K562 (cell line): ENCODE data around the gene TBL1X. TPM values are rescaled to one million over a fixed set of nuclear protein-coding genes. Genes with fewer than 3 reads are reported as not detected.

Experiments used
- ATAC-seq: fragments of 200-7000 bp; cut with Tn5 transposase; 3 replicates; pipeline ENCODE4 v1.9.1; 2020; ENCODE audit warnings: moderate library complexity
- BruUV-seq: library from RNA; stranded (reverse); fragments of 400-500 nt; replicated peaks from 2 replicates; lab custom pipeline; 2021; lab: Mats Ljungman, UMichigan
- CTCF ChIA-PET: fragments of 300-600 bp; formaldehyde crosslinking; extraction: SDS; loops from one replicate; lab custom pipeline; 2021; ENCODE audit warnings: low intra/inter-chr PET ratio; lab: Yijun Ruan, JAX
- POLR2A ChIA-PET: fragments of 300-600, 350-650 bp; sonication (Branson Sonifier 250); formaldehyde crosslinking; extraction: SDS; loops from one replicate; lab custom pipeline; 2021; ENCODE audit warnings: antibody characterized with exemption, inconsistent platforms; lab: Yijun Ruan, JAX
- DNase-seq, 4 experiments: peaks; one replicate each; pipeline versions ENCODE4 v3.0.0 to v3.0.0-alpha.2; 2011 to 2018; ENCODE audit warnings: low spot score in 3 of 4, mixed read lengths in 3 of 4; ENCODE audit errors: extremely low read depth in 1 of 4
- FAIRE-seq: peaks from 2 replicates; lab custom pipeline; 2011; peaks lifted over from hg19 to GRCh38; lab: Jason Lieb, UNC
- H2AFZ ChIP-seq: 2 replicates; pipeline ENCODE4 v1.6.0; 2011; ENCODE audit warnings: low read depth, low read length, control low read depth, inconsistent platforms
- H3K27ac ChIP-seq: fragments of 200-600 bp; 3 replicates; pipeline ENCODE4 v1.8.0; 2011; ENCODE audit warnings: low read depth, mild to moderate bottlenecking, control low read depth, inconsistent platforms, low read length, moderate library complexity, mixed read lengths; ENCODE audit errors: extremely low read depth
- H3K27me3 ChIP-seq, 2 experiments: fragments of 300-600 bp in 1 of 2; 2 replicates in 1 of 2; 3 replicates in 1 of 2; pipeline versions ENCODE4 v1.6.0 to v1.8.0; 2011; ENCODE audit warnings: inconsistent platforms in 2 of 2, low read length in 2 of 2, mild to moderate bottlenecking in 1 of 2, mixed read lengths in 1 of 2, moderate library complexity in 1 of 2; ENCODE audit not compliant: control insufficient read depth in 2 of 2, insufficient read depth in 2 of 2
- H3K36me3 ChIP-seq: fragments of 300-600 bp; 3 replicates; pipeline ENCODE4 v1.8.0; 2011; ENCODE audit warnings: mild to moderate bottlenecking, low read length, inconsistent platforms; ENCODE audit not compliant: control insufficient read depth, insufficient read depth
- H3K4me1 ChIP-seq, 2 experiments: fragments of 200-600 bp in 1 of 2; replicated peaks in 1 of 2; 2 replicates in 1 of 2; 3 replicates in 1 of 2; pipeline versions ENCODE4 v1.5.1 to v1.8.0; 2011; ENCODE audit warnings: inconsistent platforms in 2 of 2, low read length in 2 of 2, mild to moderate bottlenecking in 1 of 2, mixed read lengths in 1 of 2, moderate library complexity in 1 of 2; ENCODE audit not compliant: control insufficient read depth in 2 of 2, insufficient read depth in 2 of 2
- H3K4me2 ChIP-seq: 2 replicates; pipeline ENCODE4 v1.6.1; 2011; ENCODE audit warnings: low read length, control low read depth, inconsistent platforms, mixed read lengths; ENCODE audit not compliant: insufficient read depth
- H3K4me3 ChIP-seq: fragments of 200-600 bp; sonication (generic), shearing (Covaris generic); 2 replicates; pipeline ENCODE4 v1.5.1; 2016; ENCODE audit warnings: control low read depth, inconsistent platforms
- H3K79me2 ChIP-seq: fragments of 200-600 bp; 3 replicates; pipeline ENCODE4 v1.8.0; 2011; ENCODE audit warnings: low read length, inconsistent platforms; ENCODE audit not compliant: control insufficient read depth, insufficient read depth
- H3K9ac ChIP-seq, 2 experiments: 2 replicates each; pipeline versions ENCODE4 v1.6.0 to v1.6.1; 2011; ENCODE audit warnings: low read depth in 2 of 2, low read length in 2 of 2, control low read depth in 1 of 2, inconsistent platforms in 1 of 2, mild to moderate bottlenecking in 1 of 2, mixed read lengths in 1 of 2; ENCODE audit not compliant: insufficient read depth in 1 of 2
- H3K9me1 ChIP-seq: one replicate; pipeline ENCODE4 v1.6.0; 2011; ENCODE audit warnings: inconsistent platforms, mild to moderate bottlenecking, low read length, moderate library complexity; ENCODE audit not compliant: control insufficient read depth, insufficient read depth
- H3K9me3 ChIP-seq: replicated peaks from 2 replicates; pipeline ENCODE4 v1.5.1; 2011; ENCODE audit warnings: low read depth, low read length, inconsistent platforms; ENCODE audit not compliant: control insufficient read depth, insufficient read depth
- H4K20me1 ChIP-seq: replicated peaks from 2 replicates; pipeline ENCODE4 v1.6.1; 2011; ENCODE audit warnings: low read length, inconsistent platforms, mixed read lengths; ENCODE audit not compliant: control insufficient read depth, insufficient read depth
- SMAD2 ChIP-seq: fragments of 150-350 bp; IDR thresholded peaks from 2 replicates; pipeline ENCODE4 v1.6.1; 2014; ENCODE audit warnings: low read depth, mild to moderate bottlenecking, low read length
- TFAM ChIP-seq: fragments of 250-450 bp; sonication (Bioruptor Pico); conservative IDR thresholded peaks from 2 replicates; pipeline ENCODE4 v1.5.0; 2021; ENCODE audit warnings: mild to moderate bottlenecking, moderate library complexity
- ZBTB33 ChIP-seq: sonication (generic); formaldehyde crosslinking; IDR thresholded peaks from 2 replicates; pipeline ENCODE4 v1.8.1; 2023; ENCODE audit warnings: mild to moderate bottlenecking, missing genetic modification reagents
- WGBS: fragments of 100-300 bp; shearing (Covaris generic); methylation state at CpG from one replicate; pipeline ENCODE4 v1.1.6; 2016; ENCODE audit warnings: low coverage, mixed read lengths; ENCODE audit not compliant: insufficient coverage; ENCODE audit errors: missing lambda C conversion rate; 5-methylcytosine and 5-hydroxymethylcytosine counted together
- in situ Hi-C: fragments of 300-500 bp; cut with MboI; formaldehyde crosslinking; loops from 4 replicates; pipeline ENCODE4 v1.15.0; 2018; ENCODE audit warnings: inconsistent platforms, mixed read lengths
- intact Hi-C: fragments of 100-400 bp; cut with micrococcal nuclease; formaldehyde crosslinking; loops from 2 replicates; pipeline ENCODE4 v1.14.2; 2022
- polyA plus RNA-seq, 8 experiments: library from polyadenylated mRNA; depleted of rRNA in 4 of 8; stranded (reverse) in 5 of 8; unstranded in 3 of 8; fragments of >200 nt; fragmentation: Nextera tagmentation in 2 of 8; fragmentation: Illumina TruSeq in 1 of 8; extraction: Ambion mirVana in 2 of 8; extraction: Trizol in 1 of 8; gene quantifications; 2 replicates each; pipeline versions ENCODE4 v1.2.1 to v1.2.3, GENCODE V29; 2011 to 2014; ENCODE audit warnings: inconsistent platforms in 1 of 8, missing spikeins in 1 of 8
- total RNA-seq, 7 experiments: library from RNA; depleted of rRNA in 6 of 7; stranded (reverse); fragments of >200 nt in 6 of 7; fragmentation: Illumina TruSeq in 2 of 7; extraction: Trizol in 2 of 7; gene quantifications; 2 replicates each; pipeline versions ENCODE4 v1.2.1 to v1.2.3, GENCODE V29; 2011 to 2021; ENCODE audit warnings: low replicate concordance in 1 of 7

TBL1X gene
- total and polyA plus RNA-seq, 9 of the 15 experiments (the other 6 are each of a cell fraction or from before 2014, with no cell fraction given): 6.0 to 49.6 (median 19.7) TPM

- H3K36me3 ChIP-seq: peaks cover 25% of the 10 kb centered on the region; the same call in 2 of the 3 replicates
- no peaks in the 10 kb centered on the region for H3K4me1 ChIP-seq
- intact Hi-C loops: no loop called here
- no peak overlapping the region for H3K4me2 ChIP-seq
- H2AFZ ChIP-seq: no peak overlapping the region
- POLR2A ChIA-PET: no interaction called here
- DNase-seq: no peak
- no peak for FAIRE-seq
- H3K4me3 ChIP-seq: no peak overlapping the region
- no peaks in the 10 kb centered on the region for H3K27me3 ChIP-seq
- H3K27ac ChIP-seq: no peak overlapping the region
- in situ Hi-C loops: no loop called here
- H3K79me2 ChIP-seq: no peaks in the 10 kb centered on the region
- WGBS: 89% methylated on average over 10 of the region's 14 CpGs
- ATAC-seq: no peak
- no peak overlapping the region for H3K9ac ChIP-seq
- H3K9me3 ChIP-seq: no peaks in the 10 kb centered on the region
- TF ChIP-seq ZBTB33 (CRISPR knock-in tag): no peak
- no peak for TF ChIP-seq TFAM (CRISPR knock-in tag)
- TF ChIP-seq SMAD2: no peak
- TF ChIP-seq, all 486 proteins: peak for 0
- no peaks in the 10 kb centered on the region for H3K9me1 ChIP-seq
- no TSS peak for BruUV-seq
- CTCF ChIA-PET: no interaction called here
- 0 out of 2 replicates have a peak, but pooled peaks cover 4% of the 10 kb centered on the region for H4K20me1 ChIP-seq
Observed at GRCh38 chrX:9703406-9703805, 238.5 kb downstream of the TBL1X start.
